Gastroesophageal sphincter (tissue), 3 donors: ENCODE results near the gene BEND7.

ENCODE experiments used
- EP300 ChIP-seq: sonication (generic); formaldehyde crosslinking; IDR thresholded peaks from one replicate; pipeline ENCODE4 v1.6.1; 2017; ENCODE audit warnings: antibody characterized with exemption, mild to moderate bottlenecking
- POLR2A ChIP-seq, 2 donors: fragments of 450-650 bp; IDR thresholded peaks; one replicate each; pipeline ENCODE4 v1.6.1; 2017; ENCODE audit warnings: antibody characterized with exemption in 2 of 2, mild to moderate bottlenecking in 2 of 2, moderate library complexity in 1 of 2
- TF ChIP-seq, protein P1 (sequence below), 4 experiments: fragments of 200-600 bp in 2 of 4; fragments of 450-650 bp in 2 of 4; sonication (generic) in 1 of 4; IDR thresholded peaks; one replicate each; pipeline ENCODE4 v1.5.1; 2017 to 2019; ENCODE audit warnings: antibody characterized with exemption in 4 of 4, mild to moderate bottlenecking in 2 of 4, moderate library complexity in 2 of 4

DNA sequence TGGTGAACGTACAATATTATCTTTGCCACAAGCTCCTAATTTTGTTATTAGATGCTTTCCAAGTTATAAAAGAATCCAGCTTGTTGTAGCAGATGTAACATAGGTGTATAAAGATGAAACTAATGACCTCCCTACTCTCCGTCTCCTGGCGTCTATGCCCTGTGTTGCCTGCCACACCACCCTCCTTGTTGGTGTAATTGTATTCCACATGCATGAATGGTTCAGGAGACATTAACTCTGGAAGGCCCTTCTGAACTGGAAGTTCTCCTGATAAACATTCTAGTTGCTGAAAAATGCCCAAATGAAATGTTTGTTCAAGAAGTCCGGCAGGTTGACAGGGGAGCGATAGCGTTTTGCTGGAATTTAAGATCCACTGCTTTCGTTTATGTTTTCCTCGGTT is 126.8 kb downstream of the BEND7 start:
- no peak for TF ChIP-seq POLR2A (IDR thresholded peaks at IDR 0.05)
- TF ChIP-seq, protein P1, sequence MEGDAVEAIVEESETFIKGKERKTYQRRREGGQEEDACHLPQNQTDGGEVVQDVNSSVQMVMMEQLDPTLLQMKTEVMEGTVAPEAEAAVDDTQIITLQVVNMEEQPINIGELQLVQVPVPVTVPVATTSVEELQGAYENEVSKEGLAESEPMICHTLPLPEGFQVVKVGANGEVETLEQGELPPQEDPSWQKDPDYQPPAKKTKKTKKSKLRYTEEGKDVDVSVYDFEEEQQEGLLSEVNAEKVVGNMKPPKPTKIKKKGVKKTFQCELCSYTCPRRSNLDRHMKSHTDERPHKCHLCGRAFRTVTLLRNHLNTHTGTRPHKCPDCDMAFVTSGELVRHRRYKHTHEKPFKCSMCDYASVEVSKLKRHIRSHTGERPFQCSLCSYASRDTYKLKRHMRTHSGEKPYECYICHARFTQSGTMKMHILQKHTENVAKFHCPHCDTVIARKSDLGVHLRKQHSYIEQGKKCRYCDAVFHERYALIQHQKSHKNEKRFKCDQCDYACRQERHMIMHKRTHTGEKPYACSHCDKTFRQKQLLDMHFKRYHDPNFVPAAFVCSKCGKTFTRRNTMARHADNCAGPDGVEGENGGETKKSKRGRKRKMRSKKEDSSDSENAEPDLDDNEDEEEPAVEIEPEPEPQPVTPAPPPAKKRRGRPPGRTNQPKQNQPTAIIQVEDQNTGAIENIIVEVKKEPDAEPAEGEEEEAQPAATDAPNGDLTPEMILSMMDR (IDR thresholded peaks at IDR 0.05) = no peak
- TF ChIP-seq EP300 = no peak
